GM12872 (cell line): Measurements from ENCODE around the gene NCLN.

Experiments used
- TF ChIP-seq, protein P1 (sequence below): IDR thresholded peaks from 3 replicates; pipeline ENCODE4 v1.5.1; 2011; ENCODE audit warnings: low read depth, mild to moderate bottlenecking, low read length, moderate library complexity; ENCODE audit not compliant: insufficient read depth

Gene NCLN

DNA sequence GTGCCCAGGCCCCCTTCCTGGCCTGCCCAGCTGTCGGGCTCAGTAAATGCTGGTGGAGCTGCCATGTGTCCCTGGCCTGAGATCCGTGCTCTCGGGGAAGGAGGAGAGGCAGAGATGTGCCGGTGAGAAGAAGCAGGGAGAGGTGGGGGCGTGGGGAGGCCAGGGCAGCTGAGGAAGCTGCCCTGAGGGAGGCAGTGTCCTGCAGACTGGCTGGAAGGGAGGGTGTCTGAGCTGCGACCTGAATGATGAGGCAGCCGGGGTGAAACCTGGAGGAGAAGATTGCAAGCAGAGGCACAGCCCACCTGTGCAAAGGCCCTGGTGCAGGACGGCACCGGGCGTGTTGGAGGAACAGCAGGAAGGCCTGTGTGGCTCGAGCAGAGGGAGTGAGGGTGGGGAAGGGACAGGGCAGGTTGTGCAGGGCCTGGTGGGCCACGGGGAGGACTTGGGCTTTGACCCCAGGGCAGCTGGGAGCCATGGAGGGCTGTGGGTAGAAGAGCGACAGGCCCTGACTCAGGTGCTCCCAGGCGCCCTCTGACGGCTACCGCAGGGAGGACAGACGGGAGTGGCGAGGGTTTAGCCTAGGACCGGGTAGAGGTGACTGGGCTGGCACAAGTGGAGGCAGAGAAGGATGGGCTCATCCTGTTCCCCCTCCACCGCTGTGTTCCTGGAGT lies 24.8 kb downstream of the NCLN start:
- TF ChIP-seq, protein P1, sequence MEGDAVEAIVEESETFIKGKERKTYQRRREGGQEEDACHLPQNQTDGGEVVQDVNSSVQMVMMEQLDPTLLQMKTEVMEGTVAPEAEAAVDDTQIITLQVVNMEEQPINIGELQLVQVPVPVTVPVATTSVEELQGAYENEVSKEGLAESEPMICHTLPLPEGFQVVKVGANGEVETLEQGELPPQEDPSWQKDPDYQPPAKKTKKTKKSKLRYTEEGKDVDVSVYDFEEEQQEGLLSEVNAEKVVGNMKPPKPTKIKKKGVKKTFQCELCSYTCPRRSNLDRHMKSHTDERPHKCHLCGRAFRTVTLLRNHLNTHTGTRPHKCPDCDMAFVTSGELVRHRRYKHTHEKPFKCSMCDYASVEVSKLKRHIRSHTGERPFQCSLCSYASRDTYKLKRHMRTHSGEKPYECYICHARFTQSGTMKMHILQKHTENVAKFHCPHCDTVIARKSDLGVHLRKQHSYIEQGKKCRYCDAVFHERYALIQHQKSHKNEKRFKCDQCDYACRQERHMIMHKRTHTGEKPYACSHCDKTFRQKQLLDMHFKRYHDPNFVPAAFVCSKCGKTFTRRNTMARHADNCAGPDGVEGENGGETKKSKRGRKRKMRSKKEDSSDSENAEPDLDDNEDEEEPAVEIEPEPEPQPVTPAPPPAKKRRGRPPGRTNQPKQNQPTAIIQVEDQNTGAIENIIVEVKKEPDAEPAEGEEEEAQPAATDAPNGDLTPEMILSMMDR = peak; percentile 93

DNA sequence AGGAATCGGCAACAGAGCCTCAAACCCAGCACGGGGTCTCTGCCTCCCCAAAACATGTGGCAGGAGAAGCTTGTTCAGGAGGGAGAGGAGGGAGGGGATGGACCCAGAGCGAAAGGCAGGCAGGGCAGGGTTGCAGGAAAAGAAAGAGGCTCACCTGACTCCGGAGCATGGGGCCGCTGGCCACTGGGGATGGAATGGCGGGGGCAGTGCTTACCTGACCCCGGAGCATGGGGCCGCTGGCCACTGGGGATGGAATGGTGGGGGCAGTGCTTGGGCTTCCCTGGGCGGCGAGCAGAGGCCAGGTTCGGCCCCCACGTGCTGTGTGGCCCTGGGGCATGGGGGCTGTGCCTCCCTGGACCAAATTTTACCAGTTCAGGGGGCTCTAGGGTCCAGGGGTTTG lies 25.5 kb downstream of the NCLN start:
- TF ChIP-seq, protein P1 = no peak

DNA sequence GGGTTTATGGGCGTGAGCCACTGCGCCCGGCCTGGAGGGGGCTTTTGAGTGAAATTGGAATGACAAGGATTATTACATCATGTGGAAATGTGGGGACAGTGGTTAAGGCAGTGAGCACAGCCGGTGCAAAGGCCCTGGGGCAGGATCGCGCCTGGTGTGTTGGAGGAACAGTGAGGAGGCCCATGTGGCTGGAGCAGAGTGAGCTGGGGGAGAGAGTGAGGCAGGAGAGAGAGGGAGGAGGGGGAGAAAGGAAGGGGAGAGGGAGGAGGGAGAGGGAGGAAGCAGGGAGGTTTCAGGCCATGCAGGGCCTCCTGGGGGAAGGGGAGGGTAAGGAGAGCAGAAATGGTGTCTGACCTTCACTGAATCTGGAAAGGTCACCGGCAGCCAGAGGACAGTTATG lies 27.4 kb downstream of the NCLN start:
- TF ChIP-seq, protein P1 = no peak

DNA sequence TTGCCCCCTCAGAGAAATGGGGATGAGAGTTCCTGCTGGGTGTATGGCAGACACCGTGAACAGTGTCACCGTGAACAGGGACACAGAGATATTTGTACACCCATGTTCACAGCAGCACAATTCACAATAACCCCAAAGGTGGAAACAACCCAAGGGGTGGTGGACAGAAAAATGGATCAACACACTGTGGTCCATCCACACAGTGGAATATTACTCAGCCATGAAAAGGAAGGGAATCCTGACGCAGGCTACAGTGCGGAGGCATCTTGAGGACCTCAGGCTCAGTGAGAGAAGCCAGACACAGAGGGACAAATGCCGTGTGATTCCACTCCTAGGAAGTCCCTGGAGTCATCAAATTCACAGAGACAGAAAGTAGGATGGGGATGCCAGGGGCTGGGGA lies 31.1 kb downstream of the NCLN start:
- TF ChIP-seq, protein P1 = no peak

DNA sequence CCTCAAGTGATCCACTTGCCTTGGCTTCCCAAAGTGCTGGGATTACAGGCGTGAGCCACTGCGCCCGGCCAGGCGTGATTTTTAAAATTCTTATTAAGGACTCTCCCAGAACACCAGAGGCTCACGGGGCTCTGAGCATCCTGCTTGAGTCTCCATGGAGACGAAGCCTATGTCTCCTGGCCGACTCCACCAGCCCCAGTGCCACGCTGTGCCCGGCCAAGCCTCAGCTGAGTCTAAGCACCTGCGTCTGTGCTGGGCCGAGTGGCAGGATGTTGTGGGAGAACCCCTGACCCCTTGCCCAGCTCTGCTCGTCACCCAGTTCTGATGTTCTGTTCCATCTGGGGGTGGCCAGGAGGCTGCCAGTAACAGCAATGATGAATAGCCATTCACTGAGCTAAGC lies 34.8 kb downstream of the NCLN start:
- TF ChIP-seq, protein P1 = no peak

DNA sequence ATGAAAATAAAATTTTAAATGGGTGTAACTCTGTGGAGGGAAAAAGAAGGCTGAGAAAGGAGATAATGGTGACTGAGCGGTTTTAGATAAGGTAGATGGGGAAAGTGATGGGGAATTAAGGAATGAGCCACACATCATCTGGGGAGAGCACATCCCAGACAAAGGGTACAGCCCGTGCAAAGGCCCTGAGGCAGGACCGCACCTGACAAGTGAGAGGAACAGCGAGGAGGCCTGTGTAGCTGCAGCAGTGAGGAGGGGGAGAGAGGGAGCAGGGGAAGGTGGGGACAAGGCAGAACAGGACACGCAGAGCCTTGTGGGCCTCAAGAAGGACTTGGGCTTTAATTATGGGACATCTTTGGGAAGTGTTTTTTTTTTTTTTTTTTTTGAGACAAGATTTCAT lies 37.0 kb downstream of the NCLN start:
- TF ChIP-seq, protein P1 = no peak

DNA sequence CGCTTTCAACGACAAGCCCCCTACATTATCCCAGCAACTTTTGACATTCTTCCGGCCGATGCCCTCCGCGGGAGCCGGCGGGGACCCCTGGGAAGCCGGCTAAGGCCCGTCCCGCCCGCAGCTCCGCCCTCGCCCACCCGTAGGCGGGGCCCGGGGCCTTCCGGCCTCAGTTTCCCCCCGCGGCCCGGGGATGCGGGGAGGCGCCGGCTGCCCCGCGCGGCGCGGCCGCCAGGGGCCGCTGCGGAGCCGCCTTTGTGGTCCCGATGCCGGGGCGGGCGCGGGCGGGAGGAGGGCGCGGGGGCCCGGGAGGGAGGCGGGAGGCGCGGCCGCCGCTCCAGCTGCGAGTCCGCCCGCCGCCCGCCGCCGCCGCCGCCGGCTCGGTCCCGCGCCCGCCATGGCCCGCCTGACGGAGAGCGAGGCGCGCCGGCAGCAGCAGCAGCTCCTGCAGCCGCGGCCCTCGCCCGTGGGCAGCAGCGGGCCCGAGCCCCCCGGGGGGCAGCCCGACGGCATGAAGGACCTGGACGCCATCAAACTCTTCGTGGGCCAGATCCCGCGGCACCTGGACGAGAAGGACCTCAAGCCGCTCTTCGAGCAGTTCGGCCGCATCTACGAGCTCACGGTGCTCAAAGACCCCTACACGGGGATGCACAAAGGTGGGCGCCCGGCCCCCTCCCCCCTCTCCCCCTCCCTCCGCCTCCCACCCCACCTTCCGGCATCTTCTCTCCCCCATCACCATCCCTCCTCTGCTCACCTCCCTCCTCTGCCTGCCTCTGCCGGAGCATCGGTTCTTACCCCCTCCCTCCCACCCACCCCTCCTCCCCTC lies 38.8 kb downstream of the NCLN start, which contains the start of gene CELF5:
Gene CELF5 (plus strand): TSS at position 316 of the 823 bp plus-strand sequence. CDS start 79 bp downstream, at position 395.
- TF ChIP-seq, protein P1 = peak; percentile 51; the same call in 1 of the 3 replicates
